ENCODE results near the gene ABCC11. TPM values are rescaled to one million over a fixed set of nuclear protein-coding genes. Genes with fewer than 3 reads are reported as not detected.

The ABCC11 gene
- total RNA-seq, 2 donors from 2014 or later, result not detected

- H3K27me3 ChIP-seq, result no peaks in the 10 kb centered on the region
- no peaks in the 10 kb centered on the region for H3K36me3 ChIP-seq
- peak; percentile 21 for TF ChIP-seq CTCF (IDR thresholded peaks at IDR 0.05)
- no peak overlapping the region for H3K9ac ChIP-seq (ENCODE audit: low read depth in 2 of 2, low read length in 2 of 2)
- H3K4me1 ChIP-seq, result no peaks in the 10 kb centered on the region
- intact Hi-C loops (cut with DNase I), result loop anchor here (5.0 kb wide), 1 partner anchor 295 kb away; no protein-coding TSS in a partner anchor
- H3K4me3 ChIP-seq, result no peak overlapping the region
- no peaks in the 10 kb centered on the region for H3K9me3 ChIP-seq
- H3K27ac ChIP-seq, result no peak overlapping the region
- peak; percentile 35 for DNase-seq
Observed at GRCh38 chr16:48231727-48232492, 15.4 kb downstream of the ABCC11 start.

- no peak for TF ChIP-seq CTCF (IDR thresholded peaks at IDR 0.05)
- Histone ChIP-seq H3K36me3 (no peaks in the 10 kb centered on the region), H3K4me1 (no peaks in the 10 kb centered on the region), H3K9ac (ENCODE audit: low read depth in 2 of 2, low read length in 2 of 2) (no peak overlapping the region), H3K27me3 (no peaks in the 10 kb centered on the region), H3K9me3 (no peaks in the 10 kb centered on the region), H3K27ac (no peak overlapping the region), H3K4me3 (no peak overlapping the region)
- intact Hi-C loops (cut with DNase I), result no loop called here
- no peak for DNase-seq
Observed at GRCh38 chr16:48225456-48225855, 21.9 kb downstream of the ABCC11 start.

- H3K9ac ChIP-seq (ENCODE audit: low read depth in 2 of 2, low read length in 2 of 2), result no peak overlapping the region
- no peaks in the 10 kb centered on the region for H3K27me3 ChIP-seq
- no peaks in the 10 kb centered on the region for H3K9me3 ChIP-seq
- no peak overlapping the region for H3K4me3 ChIP-seq
- no peaks in the 10 kb centered on the region for H3K4me1 ChIP-seq
- no peak for DNase-seq
- H3K36me3 ChIP-seq, result no peaks in the 10 kb centered on the region
- no peak overlapping the region for H3K27ac ChIP-seq
- intact Hi-C loops (cut with DNase I), result no loop called here
- no peak for TF ChIP-seq CTCF (IDR thresholded peaks at IDR 0.05)
Observed at GRCh38 chr16:48223490-48223889, 23.8 kb downstream of the ABCC11 start.

- intact Hi-C loops (cut with DNase I), result no loop called here
- TF ChIP-seq CTCF (IDR thresholded peaks at IDR 0.05), result no peak
- H3K36me3 ChIP-seq, result no peaks in the 10 kb centered on the region
- H3K4me3 ChIP-seq, result no peak overlapping the region
- no peaks in the 10 kb centered on the region for H3K9me3 ChIP-seq
- no peaks in the 10 kb centered on the region for H3K27me3 ChIP-seq
- H3K4me1 ChIP-seq, result no peaks in the 10 kb centered on the region
- no peak overlapping the region for H3K27ac ChIP-seq
- DNase-seq, result no peak
- H3K9ac ChIP-seq (ENCODE audit: low read depth in 2 of 2, low read length in 2 of 2), result no peak overlapping the region
Observed at GRCh38 chr16:48220891-48221290, 26.4 kb downstream of the ABCC11 start.

- H3K9ac ChIP-seq (ENCODE audit: low read depth in 2 of 2, low read length in 2 of 2), result no peak overlapping the region
- no peak overlapping the region for H3K4me3 ChIP-seq
- H3K27me3 ChIP-seq, result no peaks in the 10 kb centered on the region
- DNase-seq, result no peak
- TF ChIP-seq CTCF (IDR thresholded peaks at IDR 0.05), result no peak
- no peaks in the 10 kb centered on the region for H3K36me3 ChIP-seq
- no peak overlapping the region for H3K27ac ChIP-seq
- H3K9me3 ChIP-seq, result no peaks in the 10 kb centered on the region
- intact Hi-C loops (cut with DNase I), result no loop called here
- no peaks in the 10 kb centered on the region for H3K4me1 ChIP-seq
Observed at GRCh38 chr16:48218473-48218872, 28.9 kb downstream of the ABCC11 start.
